HepG2 (cell line): Measurements from ENCODE around the gene GPN1. TPM values are rescaled to one million over a fixed set of nuclear protein-coding genes. Genes with fewer than 3 reads are reported as not detected.
A peak's percentile ranks its signal among the peaks of the same experiment; 100 is the strongest.

ENCODE experiments used
- CHD4 ChIP-seq: fragments of 200-600 bp; sonication (generic); IDR thresholded peaks from 2 replicates; pipeline ENCODE4 v1.7.0; 2017; ENCODE audit warnings: mild to moderate bottlenecking, low read length, borderline replicate concordance
- ELF4 ChIP-seq: sonication (generic); formaldehyde crosslinking; IDR thresholded peaks from 2 replicates; pipeline ENCODE4 v1.5.0; 2020; ENCODE audit warnings: missing genetic modification reagents, mild to moderate bottlenecking, moderate library complexity, borderline replicate concordance
- HNF4G ChIP-seq, 2 experiments: sonication (generic) in 1 of 2; formaldehyde crosslinking in 1 of 2; IDR thresholded peaks; 2 replicates each; pipeline versions ENCODE4 v1.4.0 to v1.6.1; 2011 to 2020; ENCODE audit warnings: borderline replicate concordance in 2 of 2, low read depth in 2 of 2, mild to moderate bottlenecking in 2 of 2, low read length in 1 of 2, missing genetic modification reagents in 1 of 2, moderate library complexity in 1 of 2
- HNRNPK ChIP-seq: fragments of 200-400 bp; formaldehyde crosslinking; IDR thresholded peaks from 2 replicates; pipeline ENCODE4 v1.6.1; 2018; ENCODE audit warnings: low read length, low read depth, moderate library complexity, mild to moderate bottlenecking; ENCODE audit not compliant: poor library complexity, severe bottlenecking
- IRF9 ChIP-seq: sonication (generic); formaldehyde crosslinking; IDR thresholded peaks from 2 replicates; pipeline ENCODE4 v1.8.0; 2022; ENCODE audit warnings: missing genetic modification reagents, mild to moderate bottlenecking, borderline replicate concordance
- KDM6A ChIP-seq: IDR thresholded peaks from 2 replicates; pipeline ENCODE4 v1.6.1; 2016; ENCODE audit warnings: low read depth
- MXD1 ChIP-seq: sonication (generic); formaldehyde crosslinking; IDR thresholded peaks from 2 replicates; pipeline ENCODE4 v1.4.0; 2020; ENCODE audit warnings: mild to moderate bottlenecking, missing genetic modification reagents
- ONECUT2 ChIP-seq: sonication (generic); formaldehyde crosslinking; IDR thresholded peaks from 2 replicates; pipeline ENCODE4 v1.4.0; 2020; ENCODE audit warnings: missing genetic modification reagents
- PHF8 ChIP-seq: sonication (generic); formaldehyde crosslinking; IDR thresholded peaks from 2 replicates; pipeline ENCODE4 v1.5.0; 2020; ENCODE audit warnings: missing genetic modification reagents
- POLR2AphosphoS2 ChIP-seq: IDR thresholded peaks from 2 replicates; pipeline ENCODE4 v1.6.1; 2011; ENCODE audit warnings: low read depth, low read length, improper control_type of control experiment
- RFX3 ChIP-seq: IDR thresholded peaks from 2 replicates; pipeline ENCODE4 v1.6.1; 2016; ENCODE audit warnings: missing biosample characterization, missing genetic modification reagents
- RNF219 ChIP-seq: sonication (generic); formaldehyde crosslinking; IDR thresholded peaks from 2 replicates; pipeline ENCODE4 v1.5.0; 2020; ENCODE audit warnings: mild to moderate bottlenecking, missing genetic modification reagents
- YEATS4 ChIP-seq: sonication (generic); formaldehyde crosslinking; IDR thresholded peaks from 2 replicates; pipeline ENCODE4 v1.4.0; 2020; ENCODE audit warnings: missing genetic modification reagents, borderline replicate concordance
- ZFP90 ChIP-seq: sonication (generic); formaldehyde crosslinking; IDR thresholded peaks from 2 replicates; pipeline ENCODE4 v1.8.0; 2022; ENCODE audit warnings: missing genetic modification reagents, mild to moderate bottlenecking, inconsistent platforms, borderline replicate concordance
- ZNF143 ChIP-seq: sonication (generic); formaldehyde crosslinking; IDR thresholded peaks from 2 replicates; pipeline ENCODE4 v1.4.0; 2020; ENCODE audit warnings: missing genetic modification reagents
- ZNF180 ChIP-seq: sonication (generic); formaldehyde crosslinking; IDR thresholded peaks from 2 replicates; pipeline ENCODE4 v1.4.0; 2020; ENCODE audit warnings: low read depth, missing genetic modification reagents, borderline replicate concordance
- ZNF431 ChIP-seq: sonication (generic); formaldehyde crosslinking; IDR thresholded peaks from 2 replicates; pipeline ENCODE4 v1.9.0; 2022; ENCODE audit warnings: missing genetic modification reagents, low read depth, mild to moderate bottlenecking, borderline replicate concordance
- ZNF577 ChIP-seq: sonication (generic); formaldehyde crosslinking; IDR thresholded peaks from 2 replicates; pipeline ENCODE4 v1.4.0; 2020; ENCODE audit warnings: mild to moderate bottlenecking, low read depth, missing genetic modification reagents, borderline replicate concordance
- ZNF660 ChIP-seq: sonication (generic); formaldehyde crosslinking; IDR thresholded peaks from 2 replicates; pipeline ENCODE4 v1.5.1; 2020; ENCODE audit warnings: mild to moderate bottlenecking, low read depth, missing genetic modification reagents, borderline replicate concordance
- ZNF773 ChIP-seq: sonication (generic); formaldehyde crosslinking; IDR thresholded peaks from 2 replicates; pipeline ENCODE4 v1.4.0; 2020; ENCODE audit warnings: missing genetic modification reagents, borderline replicate concordance
- ZSCAN21 ChIP-seq: sonication (generic); formaldehyde crosslinking; IDR thresholded peaks from 2 replicates; pipeline ENCODE4 v1.8.0; 2022; ENCODE audit warnings: mild to moderate bottlenecking, missing genetic modification reagents, moderate library complexity, borderline replicate concordance
- polyA plus RNA-seq, 8 experiments: library from polyadenylated mRNA; depleted of rRNA in 3 of 8; stranded (reverse) in 7 of 8; unstranded in 1 of 8; fragments of >200 nt; fragmentation: Illumina TruSeq in 4 of 8; extraction: Trizol in 4 of 8; gene quantifications; 2 replicates each; pipeline versions ENCODE4 v1.2.1 to v1.2.3, GENCODE V29; 2011 to 2016; ENCODE audit warnings: low read depth in 4 of 8, missing spikeins in 1 of 8, mixed read lengths in 1 of 8; ENCODE audit not compliant: insufficient read depth in 1 of 8
- total RNA-seq, 5 experiments: library from RNA; depleted of rRNA; stranded (reverse); fragments of >200 nt; fragmentation: Illumina TruSeq; extraction: Trizol; gene quantifications; 2 replicates each; pipeline ENCODE4 v1.2.3, GENCODE V29; 2016; ENCODE audit warnings: low read depth in 1 of 5
- TF ChIP-seq, protein P1 (sequence below): sonication (generic); formaldehyde crosslinking; conservative IDR thresholded peaks from 2 replicates; pipeline ENCODE4 v1.4.0; 2020; ENCODE audit warnings: missing genetic modification reagents

GPN1 gene
- total and polyA plus RNA-seq, 2 of the 13 experiments (the other 11 are each of a cell fraction or from before 2014, with no cell fraction given), result 54.5 to 62.7 TPM

- TF ChIP-seq ZNF431, result no peak
- no peak for TF ChIP-seq POLR2AphosphoS2
- TF ChIP-seq, protein P1, sequence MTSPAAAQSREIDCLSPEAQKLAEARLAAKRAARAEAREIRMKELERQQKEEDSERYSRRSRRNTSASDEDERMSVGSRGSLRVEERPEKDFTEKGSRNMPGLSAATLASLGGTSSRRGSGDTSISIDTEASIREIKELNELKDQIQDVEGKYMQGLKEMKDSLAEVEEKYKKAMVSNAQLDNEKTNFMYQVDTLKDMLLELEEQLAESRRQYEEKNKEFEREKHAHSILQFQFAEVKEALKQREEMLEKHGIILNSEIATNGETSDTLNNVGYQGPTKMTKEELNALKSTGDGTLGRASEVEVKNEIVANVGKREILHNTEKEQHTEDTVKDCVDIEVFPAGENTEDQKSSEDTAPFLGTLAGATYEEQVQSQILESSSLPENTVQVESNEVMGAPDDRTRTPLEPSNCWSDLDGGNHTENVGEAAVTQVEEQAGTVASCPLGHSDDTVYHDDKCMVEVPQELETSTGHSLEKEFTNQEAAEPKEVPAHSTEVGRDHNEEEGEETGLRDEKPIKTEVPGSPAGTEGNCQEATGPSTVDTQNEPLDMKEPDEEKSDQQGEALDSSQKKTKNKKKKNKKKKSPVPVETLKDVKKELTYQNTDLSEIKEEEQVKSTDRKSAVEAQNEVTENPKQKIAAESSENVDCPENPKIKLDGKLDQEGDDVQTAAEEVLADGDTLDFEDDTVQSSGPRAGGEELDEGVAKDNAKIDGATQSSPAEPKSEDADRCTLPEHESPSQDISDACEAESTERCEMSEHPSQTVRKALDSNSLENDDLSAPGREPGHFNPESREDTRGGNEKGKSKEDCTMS, result no peak
- TF ChIP-seq ONECUT2 (CRISPR knock-in tag), result no peak
- TF ChIP-seq ZSCAN21, result no peak
- no peak for TF ChIP-seq ZNF577
- no peak for TF ChIP-seq ZNF660 (CRISPR knock-in tag)
- no peak for TF ChIP-seq YEATS4 (CRISPR knock-in tag)
- TF ChIP-seq IRF9 (CRISPR knock-in tag), result no peak
- no peak for TF ChIP-seq KDM6A
- no peak for TF ChIP-seq ZFP90 (CRISPR knock-in tag)
- TF ChIP-seq ELF4, result peak; percentile 46; the same call in 1 of the 2 replicates
- no peak for TF ChIP-seq ZNF180 (CRISPR knock-in tag)
- no peak for TF ChIP-seq ZNF773 (CRISPR knock-in tag)
- peak; percentile 61; the same call in 1 of the 2 replicates for TF ChIP-seq CHD4
- no peak for TF ChIP-seq RFX3 (CRISPR knock-in tag)
- TF ChIP-seq ZNF143 (CRISPR knock-in tag), result no peak
- no peak for TF ChIP-seq RNF219 (CRISPR knock-in tag)
- no peak for TF ChIP-seq HNF4G (IDR thresholded peaks at IDR 0.05; ENCODE audit: borderline replicate concordance, low read depth, low read length)
- TF ChIP-seq HNF4G (CRISPR knock-in tag; IDR thresholded peaks at IDR 0.05; ENCODE audit: borderline replicate concordance, low read depth), result 0 out of 2 replicates have a peak, but pooled peaks have one; percentile 22
- no peak for TF ChIP-seq PHF8
- TF ChIP-seq HNRNPK, result no peak
- no peak for TF ChIP-seq MXD1
Observed at GRCh38 chr2:27582129-27582694, 46.6 kb upstream of the GPN1 start (continued).
